MV-4-11 (cell line): Measurements from ENCODE around the gene APH1B.
"Not testable (repeated sequence)": the region's sequence is repeated elsewhere in the genome, so short reads cannot be mapped to it uniquely, and the experiment has no call there.

Experiments
- DNase-seq: peaks from one replicate; lab custom pipeline; 2025; lab: John Stamatoyannopoulos, UW

Gene APH1B

DNA sequence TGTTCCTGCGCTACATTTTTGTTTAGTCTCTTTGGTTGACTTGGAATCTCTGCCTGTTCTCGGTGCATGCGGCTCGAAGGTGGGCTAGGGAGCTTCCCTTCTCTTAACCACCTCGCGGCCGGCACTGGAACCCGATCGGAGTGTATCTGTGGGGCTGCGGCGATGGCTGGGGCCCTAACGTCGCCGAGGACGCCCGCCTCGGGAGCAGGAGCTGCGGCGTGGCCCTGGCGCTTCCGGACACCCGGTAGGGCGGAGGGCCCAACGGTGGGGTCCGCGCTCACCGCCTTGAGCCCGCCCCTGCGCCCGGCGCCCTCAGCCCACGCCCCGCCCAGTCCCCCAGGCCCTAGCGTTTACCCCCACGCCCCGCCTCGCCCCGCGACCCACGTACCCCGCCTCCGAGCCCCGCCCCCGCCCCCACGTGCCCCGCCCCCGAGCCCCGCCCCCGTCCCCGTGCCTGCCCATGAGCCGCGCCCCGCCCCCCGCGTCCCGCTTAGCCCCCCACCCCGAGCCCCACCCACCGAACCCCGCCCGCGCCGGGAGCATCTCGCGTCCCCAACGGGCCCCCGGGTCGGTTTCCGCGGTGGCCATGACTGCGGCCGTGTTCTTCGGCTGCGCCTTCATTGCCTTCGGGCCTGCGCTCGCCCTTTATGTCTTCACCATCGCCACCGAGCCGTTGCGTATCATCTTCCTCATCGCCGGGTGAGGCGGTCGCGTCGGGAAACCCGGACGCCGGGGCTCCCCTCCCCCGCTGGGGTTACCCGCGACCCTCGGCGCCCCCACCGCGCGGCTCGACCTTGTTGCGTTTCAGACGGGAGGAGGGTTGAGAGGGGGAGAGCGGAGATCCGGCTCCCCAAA lies at the start of gene APH1B:
TSS of gene APH1B (plus strand) at position 568 of the 855 bp plus-strand sequence. CDS start at position 587, 19 bp downstream.
- DNase-seq: peak; percentile 57

- no peak for DNase-seq
Measured at GRCh38 chr15:63227689-63228088, 49.7 kb upstream of the APH1B start.

GRCh38 chr15:63231206-63231605 lies 46.2 kb upstream of the APH1B start:
- no peak for DNase-seq

DNA sequence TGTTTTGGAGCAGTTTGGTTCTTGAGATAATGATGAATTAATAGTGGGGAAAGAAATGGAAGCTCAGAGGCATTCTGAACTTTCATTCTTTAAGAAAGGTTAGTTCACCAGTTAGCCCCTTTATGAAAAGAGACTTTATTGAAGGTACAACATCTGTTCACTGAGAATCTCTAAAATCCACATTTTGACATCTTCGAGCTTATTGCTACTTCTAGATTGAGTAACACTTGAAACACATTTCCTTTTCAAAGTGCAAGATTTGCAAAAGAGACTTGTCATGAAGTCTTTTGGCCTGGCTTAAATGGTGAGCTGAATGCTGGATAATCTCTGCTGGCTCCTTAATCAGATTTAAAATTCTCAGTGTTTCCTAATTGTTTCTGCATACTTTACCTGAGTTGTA lies 45.7 kb upstream of the APH1B start:
- DNase-seq: peak; percentile 60

DNA sequence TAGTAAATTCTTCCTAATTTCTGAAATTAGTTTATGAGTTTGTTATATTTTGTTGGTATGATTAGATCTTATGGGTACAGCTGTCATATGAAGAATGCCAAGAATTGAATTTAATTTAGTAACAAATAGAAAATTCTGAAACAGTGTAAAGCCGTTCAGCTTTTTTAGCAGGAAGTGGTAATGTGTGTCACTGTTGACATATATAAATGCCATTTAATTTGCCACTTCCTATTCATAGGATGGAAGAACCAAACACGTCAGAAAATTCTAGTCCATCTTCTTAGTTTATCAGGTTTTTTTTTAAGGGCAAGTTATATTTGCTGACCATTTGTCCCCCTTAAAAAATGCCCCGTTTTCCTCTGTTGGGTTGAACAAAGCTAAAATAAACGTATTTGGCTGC lies 45.0 kb upstream of the APH1B start:
- peak; percentile 50 for DNase-seq

DNA sequence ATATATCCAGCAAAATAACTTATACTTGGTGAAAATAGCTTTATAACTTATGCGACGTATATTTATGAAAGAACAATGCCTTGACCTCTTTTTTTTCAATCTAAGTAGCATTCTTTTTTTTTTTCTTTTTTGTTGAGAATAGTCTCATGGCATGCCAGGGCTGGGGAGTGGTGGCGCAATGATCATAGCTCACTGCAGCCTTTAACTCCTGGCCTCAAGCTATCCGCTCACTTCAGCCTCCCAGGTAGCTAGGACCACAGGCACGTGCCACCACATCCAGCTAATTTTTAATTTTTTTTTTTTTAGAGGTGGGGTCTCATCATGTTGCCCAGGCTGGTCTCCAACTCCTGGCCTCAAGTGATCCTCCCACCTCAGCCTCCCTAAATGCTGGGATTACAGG lies 44.5 kb upstream of the APH1B start:
- peak; percentile 26 for DNase-seq

DNA sequence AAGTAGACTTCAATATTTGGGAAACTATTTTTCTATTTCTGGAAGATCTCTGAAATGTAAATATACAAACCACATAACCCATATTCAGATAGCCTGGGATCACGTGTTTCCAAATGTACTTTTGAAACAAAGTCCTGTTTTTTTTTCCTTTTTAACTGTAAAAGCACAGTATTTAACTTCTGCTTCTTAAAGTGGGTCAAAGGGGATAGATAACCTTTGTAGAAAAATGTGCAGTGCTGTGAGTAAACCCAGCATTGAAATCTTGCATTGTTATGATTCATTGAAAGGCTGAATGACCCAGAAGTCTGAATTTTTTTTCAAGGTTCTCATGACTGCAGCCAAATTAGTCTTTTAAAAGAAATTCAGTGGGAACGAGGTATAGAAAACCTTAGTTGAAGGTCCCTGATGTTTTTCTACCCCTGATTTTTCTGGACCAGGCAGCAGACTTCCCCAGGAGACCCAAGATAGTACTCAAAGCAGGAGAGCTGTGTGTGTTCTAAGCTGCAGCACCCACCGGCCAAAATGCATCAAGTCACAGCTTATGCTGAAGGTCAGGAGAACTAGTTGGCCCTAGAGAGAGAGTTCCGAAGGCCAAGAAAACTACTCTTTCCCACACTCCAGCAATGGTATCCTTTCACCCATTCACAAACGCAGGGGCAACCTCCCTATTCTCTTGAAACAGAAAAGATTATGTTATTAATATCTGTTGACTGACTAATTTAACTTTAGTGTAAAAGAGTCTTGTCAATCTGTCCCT lies 43.6 kb upstream of the APH1B start:
- peak; percentile 57 for DNase-seq

DNA sequence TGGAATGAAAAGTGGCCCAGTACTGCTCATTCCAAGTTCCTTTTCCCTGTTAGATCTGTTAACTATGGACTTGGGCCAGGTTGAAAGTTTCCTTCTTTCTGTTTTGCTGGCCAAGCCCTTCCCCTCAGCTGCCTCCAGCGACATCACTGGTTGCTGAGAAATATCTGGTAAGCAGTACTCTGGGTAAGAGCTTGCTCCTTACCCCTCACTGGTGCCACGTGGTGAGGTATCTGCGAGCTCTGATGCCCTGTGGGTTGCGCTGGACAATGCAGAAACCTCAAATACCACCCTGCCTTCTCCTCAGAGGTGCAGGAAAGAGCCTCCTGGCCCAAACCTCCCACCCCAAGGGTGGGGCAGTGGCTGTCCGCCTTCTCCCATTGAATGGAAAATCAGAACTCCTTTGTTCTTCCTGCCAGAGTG lies 42.9 kb upstream of the APH1B start:
- DNase-seq: no peak

DNA sequence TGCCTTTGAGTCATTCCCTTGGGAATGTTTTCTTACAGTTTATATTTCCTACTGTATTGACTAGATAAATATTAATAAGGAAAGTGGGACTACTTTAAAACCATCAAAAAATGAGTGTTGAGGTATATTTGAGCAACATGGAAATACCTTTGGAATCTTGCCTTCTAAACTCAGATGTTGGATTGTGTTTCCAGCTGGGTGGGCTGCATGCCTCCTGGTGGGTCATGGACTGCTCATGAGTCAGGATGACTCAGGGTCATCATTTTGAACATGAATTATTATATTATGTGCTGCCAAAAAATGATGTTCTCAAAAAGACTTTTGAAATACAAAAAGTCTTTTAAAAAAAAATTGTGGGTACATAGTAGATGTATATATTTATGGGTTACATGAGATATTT lies 41.1 kb upstream of the APH1B start:
- no peak for DNase-seq

DNA sequence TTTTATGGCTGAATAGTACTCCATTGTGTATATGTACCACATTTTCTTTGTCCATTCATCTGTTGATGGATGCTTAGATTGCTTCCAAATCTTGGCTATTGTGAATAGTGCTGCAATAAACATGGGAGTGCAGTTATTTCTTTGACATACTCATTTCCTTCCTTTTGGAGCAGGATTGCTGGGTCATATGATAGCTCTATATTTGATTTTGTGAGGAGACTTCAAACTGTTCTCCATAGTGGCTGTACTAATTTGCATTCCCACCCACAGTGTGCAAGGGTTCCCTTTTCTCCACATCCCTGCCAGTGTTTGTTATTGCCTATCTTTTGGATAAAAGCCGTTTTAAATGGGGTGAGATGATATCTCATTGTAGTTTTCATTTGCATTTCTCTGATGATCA lies 40.3 kb upstream of the APH1B start:
- not testable (repeated sequence) for DNase-seq

- DNase-seq: no peak
Measured at GRCh38 chr15:63238171-63238570, 39.2 kb upstream of the APH1B start.

DNA sequence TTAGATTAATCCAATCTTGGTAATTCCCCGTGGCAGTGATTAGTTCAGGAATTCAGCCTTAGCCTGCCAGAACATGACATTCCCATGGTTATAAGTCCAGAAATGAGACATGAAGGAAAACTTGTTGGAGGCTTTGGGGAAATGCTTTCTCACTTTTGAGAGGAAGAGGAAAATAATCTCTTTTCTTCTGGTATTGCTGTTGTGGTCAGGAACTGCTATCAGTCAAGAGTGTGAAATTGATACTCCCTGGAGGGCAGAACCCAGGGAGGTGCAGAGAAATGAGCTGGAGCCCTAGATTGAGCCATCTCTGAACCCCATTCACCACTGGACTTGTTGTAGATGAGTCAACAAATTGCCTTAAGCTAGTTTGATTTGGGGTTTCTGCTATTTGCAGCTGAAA lies 38.6 kb upstream of the APH1B start:
- peak; percentile 81 for DNase-seq

DNA sequence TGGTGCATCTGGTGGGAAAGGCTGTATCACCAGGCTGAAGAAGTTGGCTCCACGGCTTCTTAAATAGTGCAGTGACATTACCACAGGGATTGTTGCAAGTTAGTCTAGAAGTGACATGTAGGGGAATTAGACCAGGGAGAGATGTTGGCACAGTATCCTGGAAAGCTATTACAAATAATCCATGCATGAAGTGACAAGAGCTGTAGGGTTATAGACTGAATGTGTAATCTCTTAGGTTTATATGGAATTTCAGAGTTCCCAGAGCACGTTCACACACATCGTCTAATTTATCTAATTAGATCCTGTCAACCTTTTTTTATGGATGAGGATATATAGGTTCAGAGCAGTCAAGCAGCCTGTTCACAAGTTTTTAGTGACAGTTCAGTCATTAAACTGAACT lies 37.3 kb upstream of the APH1B start:
- DNase-seq: no peak

GRCh38 chr15:63241316-63241715 lies 36.1 kb upstream of the APH1B start:
- no peak for DNase-seq

GRCh38 chr15:63243101-63243500 lies 34.3 kb upstream of the APH1B start:
- DNase-seq: no peak

DNA sequence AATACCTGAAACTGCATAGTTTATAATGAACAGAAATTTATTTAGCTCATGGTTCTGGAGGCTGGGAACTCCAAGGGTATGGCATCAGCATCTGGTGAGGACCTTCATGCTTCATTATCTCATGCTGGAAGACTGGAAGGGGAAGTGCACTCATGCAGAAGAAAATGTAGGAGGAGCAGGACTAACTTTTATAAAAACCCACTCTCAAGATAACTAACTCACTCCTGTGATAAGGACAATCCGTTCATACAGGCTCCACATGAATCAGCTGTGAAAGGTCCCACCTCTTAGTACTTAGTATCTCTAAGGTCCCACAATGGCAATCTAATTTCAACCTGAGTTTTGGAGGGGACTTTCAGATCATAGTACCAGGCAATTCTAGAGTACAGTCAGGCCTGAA lies 33.6 kb upstream of the APH1B start:
- DNase-seq: no peak

DNA sequence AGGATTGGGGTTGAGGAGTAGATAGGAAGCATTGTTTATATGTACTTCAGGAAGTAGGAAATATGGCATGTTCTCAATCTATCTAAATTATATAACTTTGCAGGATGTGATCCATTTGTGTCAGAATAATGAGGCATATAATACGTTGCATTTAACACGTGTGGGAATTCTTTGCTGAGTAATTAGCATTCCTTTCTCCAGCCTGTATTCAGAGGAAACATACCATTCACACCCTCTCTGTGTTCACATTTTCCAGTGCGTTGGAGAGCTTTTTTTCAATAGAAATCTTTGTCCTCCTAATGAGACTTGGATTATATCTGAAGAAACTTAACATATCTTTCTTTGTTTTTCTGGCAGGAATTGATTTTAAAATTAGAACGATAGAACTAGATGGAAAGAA lies 33.0 kb upstream of the APH1B start:
- no peak for DNase-seq

DNA sequence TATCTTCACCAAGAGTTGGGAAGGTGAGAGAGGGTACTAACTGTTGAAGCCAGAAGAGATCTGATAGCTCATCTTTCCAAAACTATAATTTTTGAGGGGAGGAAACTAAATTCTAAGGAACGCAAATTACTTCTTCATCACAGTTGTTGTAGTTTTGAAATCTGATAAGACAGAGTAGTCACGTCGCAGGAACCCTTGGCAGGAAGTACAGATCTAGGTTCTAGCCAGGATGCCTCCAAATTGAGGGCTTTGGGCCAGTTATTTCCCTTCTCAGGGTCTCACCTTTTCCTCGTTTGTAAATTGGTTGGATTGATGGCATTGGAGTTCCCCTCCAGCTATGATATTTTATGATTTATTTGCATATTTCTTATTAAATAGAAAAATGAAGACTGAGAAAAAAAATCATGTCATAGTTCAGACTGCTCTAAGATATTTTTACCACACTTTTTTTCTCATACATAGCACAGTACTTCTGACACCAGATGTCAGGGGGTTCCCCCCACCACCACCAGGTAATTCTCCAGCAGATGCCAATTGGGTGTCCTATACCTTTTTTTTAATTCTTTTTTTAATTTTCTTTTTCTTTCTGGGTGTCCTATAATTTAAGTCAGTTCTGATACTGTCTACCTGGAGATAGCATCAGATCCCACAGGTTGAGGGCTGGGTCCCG lies 32.3 kb upstream of the APH1B start:
- DNase-seq: no peak

GRCh38 chr15:63246691-63247469 lies 30.5 kb upstream of the APH1B start:
- DNase-seq: peak; percentile 100

GRCh38 chr15:63250312-63250965 lies 27.0 kb upstream of the APH1B start:
- DNase-seq: peak; percentile 34

GRCh38 chr15:63251701-63252100 lies 25.7 kb upstream of the APH1B start:
- no peak for DNase-seq
